CD4-positive, alpha-beta T cell treated with Interleukin-6 for 4 hours (primary cell): ENCODE data around the gene BAK1.

Experiments used
- DNase-seq: peaks from one replicate; pipeline ENCODE4 v3.0.0-alpha.2; 2020; ENCODE audit warnings: mixed read lengths

Gene BAK1

DNA sequence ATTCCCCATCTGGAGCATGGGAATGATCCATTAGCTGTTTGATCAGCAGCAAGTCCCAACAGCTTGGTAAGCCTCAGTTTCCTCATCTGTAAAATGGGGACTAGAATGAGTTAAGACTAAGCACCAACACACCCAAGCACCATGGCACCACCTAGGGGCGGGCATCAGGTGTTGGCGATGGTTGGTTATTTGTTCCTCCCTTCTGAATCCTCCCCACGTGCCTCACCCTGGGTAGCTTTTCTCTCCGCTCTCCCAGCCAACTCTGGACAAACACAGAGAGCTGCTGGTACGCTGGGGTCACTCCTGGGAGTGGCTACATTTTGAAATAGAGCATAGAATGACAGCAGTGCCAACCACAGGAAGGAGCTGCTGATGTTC is 27.7 kb upstream of the BAK1 start:
- peak; percentile 61 for DNase-seq

DNA sequence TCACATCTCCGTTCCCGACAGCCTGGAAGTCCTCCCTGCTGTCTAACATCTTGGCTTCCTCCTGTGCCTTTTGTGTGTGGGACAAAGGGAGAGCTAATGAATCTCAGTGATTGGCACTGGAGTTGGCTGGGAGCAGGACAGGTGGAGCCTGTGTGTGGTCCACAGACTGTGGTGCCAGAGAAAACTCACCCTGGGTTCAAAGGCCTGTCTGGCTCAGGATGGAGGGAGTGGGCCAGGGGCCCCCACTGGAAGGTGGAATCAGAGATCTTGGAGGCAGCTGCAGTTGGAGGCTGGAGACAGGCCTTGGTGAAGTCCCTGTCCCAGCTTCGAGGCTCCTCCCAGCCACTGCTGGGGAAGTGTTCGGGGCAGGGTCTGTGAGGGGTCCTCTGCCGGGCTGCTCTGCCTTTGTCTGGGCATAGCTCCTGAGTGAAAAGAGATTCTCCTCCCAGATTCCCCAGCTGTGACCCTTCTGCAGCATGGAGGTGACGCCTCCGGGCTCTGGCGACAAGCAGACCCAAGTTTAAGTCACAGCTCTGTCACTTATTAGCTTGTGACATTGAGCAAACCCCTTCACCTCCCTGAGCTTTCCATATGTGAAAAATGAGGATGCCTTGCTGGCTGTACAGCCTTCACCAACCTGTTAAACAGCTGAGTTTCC is 27.2 kb upstream of the BAK1 start:
- DNase-seq, result no peak

DNA sequence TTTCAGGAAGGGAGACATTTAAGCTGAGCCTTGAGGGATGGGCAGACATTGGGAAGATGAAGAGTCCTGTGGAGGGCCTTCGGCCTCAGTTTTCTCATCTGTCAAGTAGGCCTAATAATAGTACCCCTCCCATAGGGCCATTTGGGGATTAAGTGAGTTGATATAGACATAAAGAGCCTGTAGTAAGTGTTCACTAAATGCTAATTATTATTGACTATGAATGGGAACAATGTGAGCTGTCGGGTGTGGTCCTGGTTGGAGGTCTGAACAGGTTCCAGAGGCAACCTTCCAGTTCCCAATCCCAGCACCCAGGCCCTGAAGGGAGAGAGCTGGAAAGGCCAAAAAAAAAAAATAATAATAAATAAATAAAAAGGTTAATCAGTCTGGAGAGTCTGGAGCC is 26.6 kb upstream of the BAK1 start:
- no peak for DNase-seq

DNA sequence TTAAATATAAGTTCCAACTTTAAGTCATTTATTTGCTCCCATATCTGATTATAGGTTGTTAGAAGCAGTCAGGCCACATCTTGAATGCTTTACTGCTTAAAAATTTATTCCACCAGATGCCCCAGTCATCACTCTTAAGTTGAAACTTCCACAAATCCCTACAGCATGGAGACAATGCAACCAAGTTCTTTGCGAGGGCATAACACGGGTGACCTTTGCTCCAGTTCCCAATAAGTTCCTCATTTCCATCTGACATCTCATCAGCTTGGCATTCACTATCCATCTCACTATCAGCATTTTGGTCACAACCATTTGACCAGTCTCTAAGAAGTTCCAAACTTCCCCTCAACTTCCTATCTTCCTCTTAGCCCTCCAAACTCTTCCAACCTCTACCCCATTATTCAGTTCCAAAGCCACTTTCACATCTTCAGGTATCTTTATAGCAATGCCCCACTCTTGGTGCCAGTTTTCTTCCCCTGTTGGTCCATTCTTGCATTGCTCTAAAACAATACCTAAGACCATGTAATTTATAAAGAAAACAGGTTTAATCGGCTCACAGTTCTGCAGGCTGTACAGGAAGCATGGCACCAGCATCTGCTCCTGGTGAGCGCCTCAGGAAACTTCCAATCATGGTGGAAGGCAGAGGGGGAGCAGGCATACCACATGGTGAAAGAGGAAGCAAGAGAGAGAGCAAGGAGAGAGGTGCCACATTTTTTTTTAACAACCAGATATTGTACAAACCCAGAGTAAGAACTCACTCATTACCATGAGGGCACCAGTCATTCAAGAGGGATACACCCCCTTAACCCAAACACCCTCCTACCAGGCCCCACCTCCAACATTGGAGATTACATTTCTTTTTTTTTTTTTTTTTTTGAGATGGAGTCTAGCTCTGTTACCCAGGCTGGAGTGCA is 25.1 kb upstream of the BAK1 start:
- no peak for DNase-seq

DNA sequence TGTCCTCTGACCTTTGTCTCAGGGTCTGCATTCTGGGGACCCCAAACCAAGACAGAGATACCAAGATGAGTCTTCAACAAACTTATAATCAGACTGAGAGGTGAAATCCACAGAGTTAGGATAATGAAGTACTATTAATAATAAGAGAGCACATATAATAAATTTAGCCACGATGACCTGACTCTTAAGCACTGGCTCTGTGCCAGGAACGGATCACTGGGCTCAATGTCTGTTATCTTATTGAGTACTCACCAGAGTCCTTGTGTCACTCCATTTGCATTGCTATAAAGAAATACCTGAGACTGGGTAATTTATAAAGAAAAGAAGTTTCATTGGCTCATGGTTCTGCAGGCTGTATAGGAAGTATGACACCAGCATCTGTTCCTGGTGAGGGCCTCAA is 22.1 kb upstream of the BAK1 start:
- DNase-seq, result no peak

DNA sequence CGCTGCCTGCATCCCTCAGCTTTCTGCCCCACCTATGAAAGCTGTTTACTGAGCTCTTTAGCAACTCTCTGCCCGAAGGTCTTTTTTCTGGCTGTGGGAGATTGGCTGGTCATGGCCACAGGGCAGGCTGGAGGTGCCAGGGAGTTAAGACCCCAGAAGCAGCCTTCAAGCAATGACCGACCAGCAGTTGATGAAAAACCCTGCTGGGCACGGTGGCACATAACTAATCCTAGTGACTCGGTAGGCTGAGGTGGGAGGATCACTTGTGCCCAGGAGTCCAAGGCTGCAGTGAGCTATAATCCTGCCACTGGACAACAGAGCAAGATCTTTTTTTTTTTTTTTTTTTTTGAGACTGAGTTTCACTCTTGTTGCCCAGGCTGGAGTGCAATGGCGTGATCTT is 20.7 kb upstream of the BAK1 start:
- DNase-seq, result no peak

DNA sequence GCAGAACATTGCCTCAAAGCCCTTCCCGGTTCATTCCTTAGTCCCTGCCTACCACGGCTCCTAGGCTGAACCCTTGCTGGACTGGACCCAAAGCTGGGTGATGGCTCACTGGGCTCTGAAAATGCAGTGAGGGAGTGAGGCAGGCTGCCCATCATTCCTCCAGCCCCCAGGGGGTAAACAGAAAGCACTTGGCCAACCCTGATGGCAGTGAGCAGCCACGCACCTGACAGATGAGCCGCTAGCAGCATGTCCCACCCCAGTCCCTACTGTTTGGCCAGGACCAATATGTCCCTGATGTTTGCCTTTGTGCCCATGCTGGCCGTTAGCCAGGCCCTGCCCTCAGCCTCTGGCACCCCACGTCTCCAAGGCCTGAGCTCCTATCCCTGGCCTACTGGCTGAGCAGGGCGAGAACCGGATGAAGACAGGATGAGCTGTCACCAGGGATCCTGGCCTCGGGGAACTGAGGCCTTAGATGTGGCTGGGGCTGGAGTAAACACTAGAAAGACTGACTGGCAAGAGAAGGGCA is 19.4 kb upstream of the BAK1 start:
- no peak for DNase-seq

DNA sequence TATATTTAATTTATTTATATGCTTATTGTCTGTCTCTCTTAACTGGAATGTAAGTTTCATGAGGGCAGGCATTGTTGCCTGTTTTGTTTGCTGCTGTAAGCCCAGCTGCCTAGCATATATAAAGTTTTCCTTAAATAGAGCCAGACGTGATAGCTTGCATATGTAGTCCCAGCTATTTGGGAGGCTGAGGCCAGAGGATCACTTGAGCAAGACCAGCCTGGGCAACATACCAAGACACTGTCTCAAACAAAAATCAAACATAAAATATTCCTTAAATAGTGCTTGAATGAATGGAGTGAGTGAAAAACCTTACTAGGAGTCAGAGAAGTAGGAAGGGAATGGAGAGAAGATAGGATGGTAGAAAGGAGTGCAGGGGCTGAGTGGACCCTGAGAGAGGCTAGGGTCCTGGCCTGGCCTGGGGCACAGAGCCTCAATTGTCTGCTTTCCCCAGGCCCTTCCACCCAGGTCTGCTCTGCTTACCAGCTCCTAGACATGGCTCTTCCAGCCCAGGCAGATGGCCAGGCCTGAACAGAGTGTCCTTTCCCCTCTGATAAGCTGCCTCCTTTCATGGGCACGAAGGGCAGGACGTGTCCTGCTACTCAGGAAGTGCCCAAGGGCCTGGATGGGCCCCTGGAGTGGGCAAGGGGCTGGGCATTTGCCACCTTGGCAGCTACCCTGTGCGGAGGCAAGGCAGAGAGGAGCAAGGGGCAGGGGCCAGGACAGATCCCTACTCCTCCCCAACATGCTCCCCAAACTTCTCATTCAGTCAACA is 17.7 kb upstream of the BAK1 start:
- DNase-seq, result no peak

DNA sequence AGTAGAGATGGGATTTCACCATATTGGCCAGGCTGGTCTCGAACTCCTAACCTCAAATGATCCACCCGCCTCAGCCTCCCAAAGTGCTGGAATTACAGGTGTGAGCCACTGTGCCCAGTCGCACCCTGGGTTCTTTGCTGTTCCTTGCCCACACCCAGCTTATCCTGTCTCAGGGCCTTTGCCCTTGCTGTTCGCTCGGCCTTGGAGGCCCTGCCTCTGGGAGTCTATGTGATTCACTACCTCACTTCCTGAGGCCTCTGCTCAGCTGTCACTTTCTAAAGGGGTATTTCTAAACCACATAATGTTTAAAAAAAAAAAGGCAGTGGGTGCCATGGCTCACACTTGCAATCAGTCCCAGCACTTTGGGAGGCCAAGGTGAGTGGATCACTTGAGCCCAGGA is 16.8 kb upstream of the BAK1 start:
- DNase-seq, result peak; percentile 43

DNA sequence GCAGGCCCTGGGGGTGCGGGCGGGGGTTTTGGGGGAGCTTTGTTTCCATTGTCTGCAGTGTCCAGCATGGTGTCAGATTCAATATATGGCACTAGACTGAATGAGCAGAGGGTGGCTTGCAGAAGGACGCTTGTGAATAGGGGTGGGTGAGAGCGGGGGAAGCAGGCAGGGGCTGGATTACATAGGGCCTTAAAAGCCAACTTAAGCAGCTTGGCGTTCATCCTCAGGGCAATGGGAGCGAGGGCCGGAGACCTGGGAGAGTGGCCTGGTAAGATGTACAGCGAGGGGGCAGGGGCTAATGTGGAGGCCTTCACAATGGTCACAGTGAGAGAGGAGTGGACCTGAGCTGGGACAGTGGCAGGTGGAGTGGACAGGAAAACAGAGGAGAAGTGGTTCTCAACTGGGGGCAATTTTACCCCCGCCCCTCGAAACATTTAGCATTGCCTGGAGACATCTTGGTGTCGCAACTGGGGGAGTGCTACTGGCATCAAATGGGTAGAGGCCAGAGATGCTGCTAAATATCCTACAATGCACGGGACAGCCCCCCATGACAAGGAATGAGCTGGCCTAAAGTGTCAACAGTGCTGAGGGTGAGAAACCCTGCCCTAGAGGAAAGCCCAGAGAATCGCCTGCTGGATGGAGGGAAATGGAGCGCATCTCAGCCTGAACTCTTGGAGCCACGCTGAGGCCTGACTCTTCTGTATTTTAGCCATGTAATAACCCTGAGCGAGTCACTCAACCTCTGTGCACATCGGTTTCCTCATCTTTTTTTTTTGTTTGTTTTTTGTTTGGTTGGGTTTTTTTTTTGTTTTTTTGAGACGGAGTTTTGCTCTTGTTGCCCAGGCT is 15.1 kb upstream of the BAK1 start:
- DNase-seq, result no peak

DNA sequence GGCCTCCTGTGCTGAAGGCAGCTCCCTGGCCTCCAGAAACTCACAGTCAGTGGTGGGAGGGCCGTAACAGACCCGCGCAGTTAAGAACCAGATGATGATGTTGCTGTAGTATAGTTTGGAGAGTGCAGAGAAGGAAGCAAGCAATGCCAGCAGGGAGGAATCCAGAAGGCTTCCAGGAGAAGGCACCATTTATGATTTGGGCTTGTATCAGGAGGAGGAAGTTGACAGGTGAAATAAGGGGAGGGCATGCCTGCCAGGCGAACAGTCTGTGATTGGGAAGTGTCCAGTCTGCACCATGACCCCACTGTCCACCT is 13.3 kb upstream of the BAK1 start:
- DNase-seq, result no peak

DNA sequence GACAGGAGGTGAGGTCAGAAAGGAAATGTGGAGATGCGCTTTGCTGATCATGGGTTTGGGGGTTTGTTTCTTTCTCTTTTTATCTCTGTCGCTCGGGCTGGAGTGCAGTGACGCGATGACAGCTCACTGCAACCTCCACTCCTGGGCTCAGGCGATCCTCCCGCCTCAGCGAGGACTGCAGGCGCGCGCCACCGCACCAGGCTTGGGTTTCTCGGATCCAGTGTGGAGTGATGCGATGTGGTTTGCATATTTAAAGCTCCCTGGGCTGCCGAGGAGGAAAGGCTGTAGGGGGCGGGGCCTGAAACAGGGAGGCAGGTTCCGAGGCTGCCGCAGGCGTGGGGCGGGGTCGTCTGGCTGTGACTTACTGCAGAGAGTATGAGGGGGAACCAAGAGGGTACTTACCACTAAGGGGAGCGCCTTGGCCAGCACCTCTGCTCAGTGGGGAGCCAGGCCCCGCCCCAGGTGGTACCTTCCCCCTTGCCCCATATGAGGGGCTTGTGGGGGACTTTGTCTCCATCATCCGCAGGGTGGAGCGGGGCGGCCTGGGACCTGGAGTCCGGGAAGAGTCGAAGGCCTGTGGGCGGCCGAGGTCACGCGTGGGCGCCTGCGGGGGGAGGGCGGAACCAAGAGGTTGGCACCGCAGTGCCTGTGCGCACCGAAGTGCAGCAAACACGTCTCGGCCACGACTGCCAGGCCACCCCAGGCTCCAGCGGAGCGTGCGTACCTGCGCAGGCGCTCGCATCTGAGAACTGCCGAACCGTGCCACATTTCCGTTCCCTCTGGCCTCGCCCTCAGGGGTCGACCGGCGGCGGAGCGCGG is 12.7 kb upstream of the BAK1 start:
- peak; percentile 79 for DNase-seq

DNA sequence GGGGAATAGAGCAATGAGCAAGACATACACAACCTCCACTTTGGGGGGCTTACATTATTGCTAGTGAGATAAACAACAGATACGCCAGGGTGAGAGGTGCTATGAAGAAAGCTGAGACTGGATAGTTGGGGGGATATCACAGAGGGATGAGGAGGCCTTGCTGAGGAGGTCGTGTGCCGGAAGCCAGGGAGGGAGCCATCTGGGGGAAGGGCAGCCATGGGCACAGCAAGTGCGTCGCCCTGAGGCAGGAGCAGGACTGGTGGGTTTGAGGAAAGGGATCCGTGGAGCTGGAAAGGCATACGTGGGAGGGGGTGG is 12.2 kb upstream of the BAK1 start:
- DNase-seq, result no peak

DNA sequence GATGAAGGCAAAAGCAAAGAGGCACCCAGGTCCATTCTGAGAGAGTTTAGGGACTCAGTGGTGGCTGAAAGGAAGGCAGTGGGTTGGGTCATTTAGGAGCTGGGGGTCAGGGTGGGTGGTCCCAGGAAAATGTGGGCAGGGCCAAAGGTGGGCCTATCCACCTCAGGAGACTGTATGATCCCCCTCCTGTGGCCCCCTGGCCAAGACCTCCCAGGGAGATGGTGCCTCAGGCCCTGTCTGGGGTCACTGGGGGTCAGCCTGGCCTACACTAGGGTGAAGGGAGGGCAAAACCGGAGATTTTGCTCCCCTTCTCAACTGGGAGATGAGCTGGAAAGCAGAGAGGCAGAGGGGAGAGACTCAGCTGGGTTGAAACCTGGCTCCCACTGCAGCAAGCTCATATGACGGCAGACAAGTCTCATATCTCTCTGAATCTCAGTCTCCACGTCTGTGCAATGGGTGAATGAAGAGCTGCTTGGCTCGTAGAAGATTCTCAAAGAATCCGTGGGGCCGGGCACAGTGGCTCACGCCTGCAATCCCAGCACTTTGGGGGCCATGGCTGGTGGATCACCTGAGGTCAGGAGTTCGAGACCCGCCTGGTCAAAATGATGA is 11.5 kb upstream of the BAK1 start:
- DNase-seq, result no peak

DNA sequence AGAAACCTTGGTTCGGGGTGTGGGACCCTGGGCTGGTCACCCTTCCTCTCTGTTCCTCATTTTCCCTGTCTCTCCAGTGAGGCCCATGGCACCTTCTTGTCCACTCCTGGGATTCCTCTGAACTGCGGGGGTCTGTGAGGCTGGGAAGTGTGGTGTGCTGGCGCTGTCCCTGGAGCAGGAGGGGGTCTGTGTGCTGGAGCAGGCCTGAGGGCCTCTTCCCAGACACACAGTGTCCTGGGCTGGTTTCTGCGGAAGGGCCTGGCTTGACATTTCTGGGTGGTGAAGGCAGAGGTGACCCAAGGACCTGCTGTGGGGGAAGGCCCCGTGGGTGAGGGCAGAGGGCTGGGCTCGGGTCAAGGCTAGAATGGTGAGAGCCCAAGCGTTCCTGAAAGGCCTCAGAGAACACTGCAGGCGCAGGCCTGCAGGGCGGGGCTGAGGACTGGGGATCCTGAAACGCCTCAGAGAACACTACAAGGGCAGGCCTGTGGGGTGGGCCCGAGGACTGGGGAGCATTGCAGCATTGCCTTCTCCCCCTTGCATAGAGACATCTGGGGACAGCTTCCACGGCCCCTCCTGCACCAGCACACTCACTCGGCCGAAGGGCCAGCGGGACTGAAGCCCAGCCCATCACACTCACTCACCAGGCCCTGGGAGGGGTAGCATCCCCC is 10.6 kb upstream of the BAK1 start:
- DNase-seq, result no peak

DNA sequence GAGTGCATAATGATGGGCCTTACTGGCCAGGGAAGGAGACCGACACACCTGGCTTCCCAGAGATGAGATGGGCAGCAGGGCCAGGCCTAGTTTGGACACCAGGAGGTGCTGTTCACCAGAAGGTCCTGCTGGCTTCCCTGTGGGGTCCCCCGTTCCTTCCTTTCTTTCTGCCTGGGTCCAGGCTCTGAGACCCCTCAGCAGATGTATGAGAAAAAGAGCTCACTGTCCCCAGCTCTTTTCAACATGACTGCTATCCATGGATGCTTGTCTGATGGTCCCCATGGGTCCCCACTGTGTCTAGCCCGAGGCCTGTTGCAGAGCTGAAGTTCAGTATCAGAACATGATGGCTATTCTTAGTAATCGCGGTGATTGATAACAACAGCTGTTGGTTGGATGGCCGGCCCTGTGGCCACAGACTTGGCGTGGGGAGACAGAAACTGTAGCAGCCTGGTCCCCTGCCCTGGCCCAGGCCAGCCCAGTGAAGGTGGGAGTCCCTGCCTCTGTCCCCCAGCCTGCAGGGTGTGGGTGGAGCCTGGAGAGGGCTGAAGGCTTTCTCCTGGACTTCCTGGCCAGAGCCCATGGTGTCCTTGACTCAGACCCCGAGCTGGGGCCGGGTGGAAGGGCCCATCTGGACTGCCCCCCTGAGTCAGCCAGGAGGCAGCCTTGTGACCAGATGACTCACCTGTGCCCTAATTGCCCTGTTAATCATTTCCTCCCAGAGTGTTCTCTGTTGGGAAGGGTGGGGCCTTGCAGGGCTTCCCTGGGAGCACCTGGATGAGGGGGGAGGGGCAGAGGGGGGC is 9.9 kb upstream of the BAK1 start:
- DNase-seq, result peak; percentile 59

DNA sequence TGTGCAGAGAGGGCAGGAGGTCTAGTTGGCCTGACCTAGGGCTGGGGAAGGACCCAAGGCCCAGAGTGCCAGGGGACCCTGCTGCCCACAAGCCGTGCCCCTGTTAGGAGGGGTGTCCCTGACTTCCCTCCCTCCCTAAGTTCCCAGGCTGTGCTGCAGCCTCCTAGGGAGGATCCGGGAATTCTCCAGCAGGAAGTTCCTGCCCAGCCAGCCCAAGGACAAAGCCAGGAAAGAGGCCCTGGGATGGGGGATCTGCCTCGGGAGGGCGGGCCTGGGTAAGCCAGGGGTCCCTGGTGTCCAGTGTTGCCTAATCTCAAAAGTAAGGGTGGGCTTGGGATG is 9.3 kb upstream of the BAK1 start:
- DNase-seq, result no peak

DNA sequence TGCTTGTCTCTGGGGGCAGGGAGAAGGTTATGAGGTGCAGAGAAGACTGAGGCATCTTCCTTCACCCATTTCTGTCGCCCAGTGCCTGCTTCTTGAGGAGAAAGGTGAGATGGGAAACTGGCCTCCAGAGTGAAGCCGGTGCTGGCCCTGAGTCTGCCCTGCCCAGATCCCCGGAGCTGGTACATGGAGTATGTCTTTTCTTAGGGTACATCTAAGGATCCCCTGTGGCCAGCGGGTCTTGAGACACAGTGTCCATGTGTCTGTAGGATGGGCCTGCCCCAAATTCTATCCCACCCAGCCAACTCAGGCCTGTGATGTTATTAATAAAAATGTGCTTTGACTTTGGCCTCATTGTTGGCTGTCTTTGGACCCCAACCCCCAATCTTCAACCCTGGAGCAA is 8.8 kb upstream of the BAK1 start:
- no peak for DNase-seq

DNA sequence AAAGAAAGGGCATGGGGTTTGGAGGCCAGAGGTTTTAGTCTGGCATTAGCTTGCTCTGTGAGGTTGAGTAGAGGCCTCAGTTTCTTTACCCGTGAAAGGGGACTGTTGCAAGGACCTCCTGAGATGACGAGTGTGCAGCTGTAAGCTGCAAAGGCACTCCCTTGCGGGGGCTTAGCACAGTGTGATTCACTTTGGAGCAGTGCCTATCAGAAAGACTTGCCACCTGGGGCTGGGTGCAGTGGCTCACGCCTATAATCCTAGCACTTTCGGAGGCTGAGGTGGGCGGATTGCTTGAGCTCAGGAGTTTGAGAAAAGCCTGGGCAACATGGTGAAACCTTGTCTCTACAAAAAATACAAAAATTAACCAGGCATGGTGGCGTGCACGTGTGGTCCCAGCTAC is 7.5 kb upstream of the BAK1 start:
- DNase-seq, result no peak

DNA sequence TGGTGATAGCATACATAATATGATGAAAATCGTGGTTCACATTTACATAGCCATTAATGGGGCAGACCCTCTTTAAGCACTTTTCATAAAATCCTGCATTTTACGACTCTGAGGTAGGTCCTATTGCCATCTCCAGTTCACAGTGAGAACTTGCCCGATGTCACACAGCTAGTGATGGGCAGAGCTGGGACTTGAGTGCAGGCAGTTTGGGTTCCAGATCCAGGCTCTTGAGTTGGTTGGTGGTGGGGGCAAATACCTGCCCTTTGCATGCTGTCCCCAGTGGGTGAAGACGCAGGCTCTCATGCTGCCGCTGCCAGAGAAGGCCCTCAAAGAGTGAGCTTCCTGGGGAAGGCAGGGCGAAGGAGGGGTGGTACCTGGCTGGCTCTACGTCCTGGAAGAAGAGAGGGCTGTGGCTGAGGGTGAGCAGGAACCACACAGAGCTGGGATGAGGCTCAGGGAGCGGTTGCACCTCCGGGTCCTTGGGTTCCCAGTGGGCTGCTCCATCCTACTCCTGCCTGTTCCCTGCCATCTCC is 6.1 kb upstream of the BAK1 start:
- no peak for DNase-seq
